OCI-LY1 (cell line): ENCODE measurements around the gene KCNK4.

Source experiments
- H2AFZ ChIP-seq: fragments of 200-600 bp; sonication (generic), shearing (Covaris generic); 2 replicates; pipeline ENCODE4 v1.6.0; 2014; ENCODE audit warnings: antibody characterized with exemption, mild to moderate bottlenecking, low read length
- H3F3A ChIP-seq: fragments of 200-600 bp; sonication (generic), shearing (Covaris generic); 2 replicates; pipeline ENCODE4 v1.6.0; 2014; ENCODE audit warnings: mild to moderate bottlenecking, antibody characterized with exemption, low read length, moderate library complexity; ENCODE audit not compliant: insufficient read depth
- H3K27ac ChIP-seq: fragments of 200-600 bp; sonication (generic); 2 replicates; pipeline ENCODE4 v1.5.1; 2014; ENCODE audit warnings: low read length, mixed run types, mild to moderate bottlenecking, low read depth; ENCODE audit not compliant: poor library complexity, severe bottlenecking
- H3K27me3 ChIP-seq: fragments of 200-600 bp; sonication (generic); 2 replicates; pipeline ENCODE4 v1.6.0; 2014; ENCODE audit warnings: antibody characterized with exemption, mild to moderate bottlenecking, low read length, moderate library complexity; ENCODE audit not compliant: insufficient read depth
- H3K36me3 ChIP-seq: fragments of 200-600 bp; sonication (generic); 2 replicates; pipeline ENCODE4 v1.6.1; 2014; ENCODE audit warnings: mild to moderate bottlenecking, antibody characterized with exemption, low read length, moderate library complexity, mixed read lengths; ENCODE audit not compliant: insufficient read depth
- H3K4me1 ChIP-seq: fragments of 200-600 bp; sonication (generic); 2 replicates; pipeline ENCODE4 v1.5.1; 2014; ENCODE audit warnings: mild to moderate bottlenecking, low read length, moderate library complexity; ENCODE audit not compliant: insufficient read depth, severe bottlenecking
- H3K4me2 ChIP-seq: fragments of 200-600 bp; sonication (generic), shearing (Covaris generic); 2 replicates; pipeline ENCODE4 v1.6.1; 2014; ENCODE audit warnings: low read length
- H3K4me3 ChIP-seq: fragments of 200-600 bp; sonication (generic); 2 replicates; pipeline ENCODE4 v1.5.1; 2014; ENCODE audit warnings: low read length, low read depth, mild to moderate bottlenecking, mixed read lengths; ENCODE audit not compliant: poor library complexity, severe bottlenecking
- H3K79me2 ChIP-seq: fragments of 200-600 bp; shearing (Covaris generic); 2 replicates; pipeline ENCODE4 v1.6.1; 2016; ENCODE audit warnings: mixed run types, low read length, mixed read lengths; ENCODE audit not compliant: insufficient read depth
- H3K9ac ChIP-seq: fragments of 200-600 bp; sonication (generic), shearing (Covaris generic); 2 replicates; pipeline ENCODE4 v1.6.1; 2014; ENCODE audit warnings: mild to moderate bottlenecking, low read length, mixed read lengths
- H3K9me2 ChIP-seq: fragments of 200-600 bp; sonication (generic), shearing (Covaris generic); 2 replicates; pipeline ENCODE4 v1.6.1; 2014; ENCODE audit warnings: low read depth, mild to moderate bottlenecking, low read length, mixed read lengths
- H3K9me3 ChIP-seq: fragments of 200-600 bp; shearing (Covaris generic); 2 replicates; pipeline ENCODE4 v1.6.1; 2014; ENCODE audit warnings: low read length, mixed read lengths
- H4K20me1 ChIP-seq: fragments of 200-600 bp; sonication (generic), shearing (Covaris generic); 2 replicates; pipeline ENCODE4 v1.6.0; 2016; ENCODE audit warnings: mild to moderate bottlenecking, low read length; ENCODE audit not compliant: insufficient read depth
- CTCF ChIP-seq: fragments of 200-600 bp; sonication (generic), shearing (Covaris generic); IDR thresholded peaks from 2 replicates; pipeline ENCODE4 v1.5.1; 2017; ENCODE audit warnings: mild to moderate bottlenecking, antibody characterized with exemption, low read length, moderate library complexity, mixed read lengths
- EZH2 ChIP-seq: fragments of 200-600 bp; sonication (generic), shearing (Covaris generic); IDR thresholded peaks from 2 replicates; pipeline ENCODE4 v1.8.0; 2017; ENCODE audit warnings: borderline replicate concordance, mixed run types, mild to moderate bottlenecking, antibody characterized with exemption, low read length, moderate library complexity, mixed read lengths

Gene KCNK4

GRCh38 chr11:64276653-64277431 is 14.3 kb upstream of the KCNK4 start:
- Histone ChIP-seq H3K27ac (no peak overlapping the region), H3K9ac (no peak overlapping the region), H3K79me2 (no peaks in the 10 kb centered on the region), H3K4me3 (no peak overlapping the region), H3K4me1 (peaks cover 6% of the 10 kb centered on the region), H4K20me1 (no peaks in the 10 kb centered on the region), H3K9me2 (no peaks in the 10 kb centered on the region), H3K27me3 (no peaks in the 10 kb centered on the region), H3K9me3 (no peaks in the 10 kb centered on the region), H2AFZ (no peak overlapping the region), H3K4me2 (no peak overlapping the region), H3K36me3 (peaks cover 22% of the 10 kb centered on the region; the same call in 1 of the 2 replicates), H3F3A (no peaks in the 10 kb centered on the region)
- TF ChIP-seq EZH2 (no peak), CTCF (no peak)

- H3K36me3 ChIP-seq: peaks cover 35% of the 10 kb centered on the region; the same call in 1 of the 2 replicates
- no peaks in the 10 kb centered on the region for H3K9me3 ChIP-seq
- no peaks in the 10 kb centered on the region for H3K9me2 ChIP-seq
- H3K79me2 ChIP-seq: no peaks in the 10 kb centered on the region
- H3K9ac ChIP-seq: no peak overlapping the region
- no peaks in the 10 kb centered on the region for H3K27me3 ChIP-seq
- peaks cover 4% of the 10 kb centered on the region for H3K4me1 ChIP-seq
- no peak overlapping the region for H2AFZ ChIP-seq
- H3K27ac ChIP-seq: no peak overlapping the region
- H4K20me1 ChIP-seq: no peaks in the 10 kb centered on the region
- TF ChIP-seq CTCF (no peak), EZH2 (no peak)
- no peak overlapping the region for H3K4me3 ChIP-seq
- no peaks in the 10 kb centered on the region for H3F3A ChIP-seq
- no peak overlapping the region for H3K4me2 ChIP-seq
These were observed 12.4 kb upstream of the KCNK4 start for GRCh38 chr11:64278576-64279190.

- H3K27ac ChIP-seq: no peak overlapping the region
- no peak overlapping the region for H3K4me2 ChIP-seq
- H3K9ac ChIP-seq: no peak overlapping the region
- no peaks in the 10 kb centered on the region for H3K9me2 ChIP-seq
- no peaks in the 10 kb centered on the region for H3F3A ChIP-seq
- TF ChIP-seq CTCF (no peak), EZH2 (no peak)
- no peak overlapping the region for H3K4me3 ChIP-seq
- no peaks in the 10 kb centered on the region for H3K9me3 ChIP-seq
- peaks cover 28% of the 10 kb centered on the region; the same call in 1 of the 2 replicates for H3K36me3 ChIP-seq
- peaks cover 17% of the 10 kb centered on the region for H3K4me1 ChIP-seq
- no peaks in the 10 kb centered on the region for H3K79me2 ChIP-seq
- H4K20me1 ChIP-seq: no peaks in the 10 kb centered on the region
- H2AFZ ChIP-seq: no peak overlapping the region
- H3K27me3 ChIP-seq: no peaks in the 10 kb centered on the region
These were observed 8.9 kb upstream of the KCNK4 start for GRCh38 chr11:64281957-64282770.
